ENCODE data around the gene RASGRP4.

DNA sequence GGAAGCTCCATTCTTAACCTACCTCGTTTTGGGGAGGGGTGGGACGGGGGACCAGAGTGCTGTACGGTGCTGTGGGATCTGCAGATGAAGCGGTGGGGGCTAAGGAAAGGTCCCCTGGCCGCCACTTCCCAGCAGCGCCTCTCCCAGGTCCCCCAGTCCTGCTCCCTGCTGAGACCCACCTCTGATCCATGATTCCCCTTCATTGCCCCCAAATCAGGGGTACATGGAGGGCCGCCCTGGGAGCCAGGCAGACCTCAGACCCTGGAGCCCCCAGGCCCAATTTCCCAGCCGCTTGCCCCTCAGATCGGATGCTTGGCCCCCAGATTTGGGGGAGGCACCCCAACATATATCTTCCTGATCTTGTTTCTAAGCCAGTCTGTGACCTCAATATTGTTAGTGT is 26.9 kb downstream of the RASGRP4 start:
- TF ChIP-seq EGR2 (tag by site-specific recombination; IDR thresholded peaks at IDR 0.05; ENCODE audit: low read depth) (no peak), CTCF (tag by site-specific recombination; IDR thresholded peaks at IDR 0.05) (no peak), ZNF785 (tag by site-specific recombination; IDR thresholded peaks at IDR 0.05) (no peak), TCF7L2 (IDR thresholded peaks at IDR 0.05; ENCODE audit: borderline replicate concordance, low read depth, low read length) (no peak), REPIN1 (tag by site-specific recombination; IDR thresholded peaks at IDR 0.05; ENCODE audit: low read depth) (no peak), SP2 (tag by site-specific recombination; IDR thresholded peaks at IDR 0.05) (no peak), ZBTB44 (tag by site-specific recombination; IDR thresholded peaks at IDR 0.05) (no peak), ZNF639 (tag by site-specific recombination; IDR thresholded peaks at IDR 0.05) (no peak)
